Stimulated activated CD8-positive, alpha-beta memory T cell treated with anti-CD3 and anti-CD28 coated beads, Interleukin-4, amount 100 ng/mL, for 48 hours (primary cell): Measurements from ENCODE around the gene FAF1.
A peak's percentile ranks its signal among the peaks of the same experiment; 100 is the strongest.

Source experiments
- DNase-seq: peaks from one replicate; pipeline ENCODE4 v3.0.0-alpha.2; 2020

The FAF1 gene

GRCh38 chr1:50471967-50472366 lies 488.1 kb downstream of the FAF1 start:
- no peak for DNase-seq

- no peak for DNase-seq
Observed at GRCh38 chr1:50462964-50463363, 497.1 kb downstream of the FAF1 start.

- no peak for DNase-seq
Observed at GRCh38 chr1:50458507-50458906, 501.6 kb downstream of the FAF1 start.

GRCh38 chr1:50454911-50455310 lies 505.2 kb downstream of the FAF1 start:
- DNase-seq: no peak

GRCh38 chr1:50453266-50453665 lies 506.8 kb downstream of the FAF1 start:
- no peak for DNase-seq

- DNase-seq: no peak
Observed at GRCh38 chr1:50452700-50453099, 507.4 kb downstream of the FAF1 start.

GRCh38 chr1:50450861-50451653 lies 509.0 kb downstream of the FAF1 start:
- DNase-seq: no peak

GRCh38 chr1:50447961-50448360 lies 512.1 kb downstream of the FAF1 start:
- no peak for DNase-seq

GRCh38 chr1:50441183-50441582 lies 518.9 kb downstream of the FAF1 start:
- DNase-seq: no peak

- no peak for DNase-seq
Observed at GRCh38 chr1:50438945-50439344, 521.1 kb downstream of the FAF1 start.

GRCh38 chr1:50436489-50436888 lies 523.6 kb downstream of the FAF1 start:
- no peak for DNase-seq

GRCh38 chr1:50430010-50430405 lies 530.1 kb downstream of the FAF1 start:
- no peak for DNase-seq

- DNase-seq: peak; percentile 25
Observed at GRCh38 chr1:50427818-50428779, 532.0 kb downstream of the FAF1 start.

- no peak for DNase-seq
Observed at GRCh38 chr1:50427086-50427817, 532.8 kb downstream of the FAF1 start.

- DNase-seq: peak; percentile 26
Observed at GRCh38 chr1:50426702-50427085, 533.4 kb downstream of the FAF1 start.

- DNase-seq: no peak
Observed at GRCh38 chr1:50426108-50426700, 533.9 kb downstream of the FAF1 start.

- peak; percentile 24 for DNase-seq
Observed at GRCh38 chr1:50425376-50426107, 534.5 kb downstream of the FAF1 start.

- peak; percentile 33 for DNase-seq
Observed at GRCh38 chr1:50424884-50425375, 535.1 kb downstream of the FAF1 start.

- peak; percentile 40 for DNase-seq
Observed at GRCh38 chr1:50424045-50424883, 535.8 kb downstream of the FAF1 start.

- DNase-seq: peak; percentile 48
Observed at GRCh38 chr1:50423670-50424000, 536.4 kb downstream of the FAF1 start.
